Measurements from ENCODE around the gene SPDYE1.
"Not testable (repeated sequence)": the region's sequence is repeated elsewhere in the genome, so short reads cannot be mapped to it uniquely, and the experiment has no call there.

DNA sequence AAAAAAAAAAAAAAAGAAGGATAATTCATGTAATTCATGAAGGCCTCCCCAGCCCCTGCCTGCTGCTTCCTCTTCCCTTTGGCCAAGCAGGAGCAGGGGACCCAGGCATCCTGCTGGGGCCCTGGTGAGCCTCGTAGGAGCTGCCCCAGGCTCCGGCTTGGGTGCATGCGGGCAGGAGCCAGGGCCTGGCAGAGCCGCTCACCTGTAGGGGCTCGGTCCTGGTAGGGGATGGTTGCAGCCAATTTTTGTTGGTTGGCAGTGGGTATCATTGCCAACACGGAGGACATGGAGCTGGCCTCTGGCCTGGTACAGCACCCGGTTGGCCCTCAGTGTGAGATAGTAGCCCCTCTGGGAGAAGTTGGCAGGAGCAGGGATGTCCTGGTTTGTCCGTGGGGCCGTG is 10.2 kb upstream of the SPDYE1 start:
- TF ChIP-seq, protein P1, sequence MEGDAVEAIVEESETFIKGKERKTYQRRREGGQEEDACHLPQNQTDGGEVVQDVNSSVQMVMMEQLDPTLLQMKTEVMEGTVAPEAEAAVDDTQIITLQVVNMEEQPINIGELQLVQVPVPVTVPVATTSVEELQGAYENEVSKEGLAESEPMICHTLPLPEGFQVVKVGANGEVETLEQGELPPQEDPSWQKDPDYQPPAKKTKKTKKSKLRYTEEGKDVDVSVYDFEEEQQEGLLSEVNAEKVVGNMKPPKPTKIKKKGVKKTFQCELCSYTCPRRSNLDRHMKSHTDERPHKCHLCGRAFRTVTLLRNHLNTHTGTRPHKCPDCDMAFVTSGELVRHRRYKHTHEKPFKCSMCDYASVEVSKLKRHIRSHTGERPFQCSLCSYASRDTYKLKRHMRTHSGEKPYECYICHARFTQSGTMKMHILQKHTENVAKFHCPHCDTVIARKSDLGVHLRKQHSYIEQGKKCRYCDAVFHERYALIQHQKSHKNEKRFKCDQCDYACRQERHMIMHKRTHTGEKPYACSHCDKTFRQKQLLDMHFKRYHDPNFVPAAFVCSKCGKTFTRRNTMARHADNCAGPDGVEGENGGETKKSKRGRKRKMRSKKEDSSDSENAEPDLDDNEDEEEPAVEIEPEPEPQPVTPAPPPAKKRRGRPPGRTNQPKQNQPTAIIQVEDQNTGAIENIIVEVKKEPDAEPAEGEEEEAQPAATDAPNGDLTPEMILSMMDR (IDR thresholded peaks at IDR 0.05): not testable (repeated sequence)
- TF ChIP-seq POLR2A (IDR thresholded peaks at IDR 0.05): not testable (repeated sequence)
